ENCODE measurements around the gene DNAJC30. TPM values are rescaled to one million over a fixed set of nuclear protein-coding genes. Genes with fewer than 3 reads are reported as not detected.
A peak's percentile ranks its signal among the peaks of the same experiment; 100 is the strongest.

Gene DNAJC30
- total RNA-seq, 2 donors from 2014 or later: 6.3 to 12.9 TPM

DNA sequence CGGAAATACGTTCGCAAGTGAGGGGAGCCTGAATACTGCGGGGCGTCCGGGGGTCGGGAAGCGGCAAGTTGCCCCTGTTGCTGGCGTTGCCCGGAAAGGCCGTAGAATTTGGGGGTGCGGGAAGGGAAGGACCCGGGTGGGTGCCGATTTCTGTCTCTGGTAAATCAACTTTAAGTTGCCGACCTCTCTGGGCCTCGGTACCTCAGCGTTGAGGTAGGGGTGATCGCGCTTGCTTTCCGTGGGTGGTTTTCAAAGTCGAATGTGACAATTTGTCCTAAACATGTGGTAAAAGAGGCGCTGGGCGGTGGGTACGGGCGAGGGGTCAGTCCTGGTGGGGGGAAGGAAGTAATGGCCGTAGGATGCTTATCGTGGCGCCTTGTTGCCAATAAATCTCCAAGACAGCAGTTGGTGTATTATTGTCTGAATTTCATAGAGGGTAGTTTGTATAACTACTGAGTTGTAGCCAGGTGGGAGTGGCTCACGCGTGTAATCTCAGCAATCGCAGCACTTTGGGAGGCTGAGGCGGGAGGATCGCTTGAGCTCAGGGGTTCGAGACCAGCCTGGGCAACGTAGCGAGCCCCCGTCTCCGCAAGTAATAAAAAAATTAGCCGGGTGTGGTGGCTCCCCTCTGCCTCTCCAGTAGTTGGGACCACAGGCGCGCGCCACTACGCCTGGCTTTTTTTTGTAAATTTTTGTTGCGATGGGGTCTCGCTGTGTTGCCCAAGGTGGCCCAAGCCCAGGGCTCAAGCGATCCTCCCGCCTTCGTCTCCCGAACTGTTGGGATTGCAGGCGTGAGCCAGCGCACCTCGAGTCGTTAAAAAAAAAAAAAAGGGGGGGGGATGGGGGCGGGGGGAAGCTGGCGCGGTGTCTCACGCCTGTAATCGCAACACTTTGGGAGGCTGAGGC lies 788 bp upstream of the DNAJC30 start:
- H3K4me3 ChIP-seq: peak overlapping the region; percentile 83 to 99
- peaks cover 20% of the 10 kb centered on the region for H3K36me3 ChIP-seq
- TF ChIP-seq, protein P1, sequence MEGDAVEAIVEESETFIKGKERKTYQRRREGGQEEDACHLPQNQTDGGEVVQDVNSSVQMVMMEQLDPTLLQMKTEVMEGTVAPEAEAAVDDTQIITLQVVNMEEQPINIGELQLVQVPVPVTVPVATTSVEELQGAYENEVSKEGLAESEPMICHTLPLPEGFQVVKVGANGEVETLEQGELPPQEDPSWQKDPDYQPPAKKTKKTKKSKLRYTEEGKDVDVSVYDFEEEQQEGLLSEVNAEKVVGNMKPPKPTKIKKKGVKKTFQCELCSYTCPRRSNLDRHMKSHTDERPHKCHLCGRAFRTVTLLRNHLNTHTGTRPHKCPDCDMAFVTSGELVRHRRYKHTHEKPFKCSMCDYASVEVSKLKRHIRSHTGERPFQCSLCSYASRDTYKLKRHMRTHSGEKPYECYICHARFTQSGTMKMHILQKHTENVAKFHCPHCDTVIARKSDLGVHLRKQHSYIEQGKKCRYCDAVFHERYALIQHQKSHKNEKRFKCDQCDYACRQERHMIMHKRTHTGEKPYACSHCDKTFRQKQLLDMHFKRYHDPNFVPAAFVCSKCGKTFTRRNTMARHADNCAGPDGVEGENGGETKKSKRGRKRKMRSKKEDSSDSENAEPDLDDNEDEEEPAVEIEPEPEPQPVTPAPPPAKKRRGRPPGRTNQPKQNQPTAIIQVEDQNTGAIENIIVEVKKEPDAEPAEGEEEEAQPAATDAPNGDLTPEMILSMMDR (IDR thresholded peaks at IDR 0.05): no peak
- H3K27ac ChIP-seq: peak overlapping the region; percentile 81 to 86
- H3K9me3 ChIP-seq: no peaks in the 10 kb centered on the region
- no peaks in the 10 kb centered on the region for H3K27me3 ChIP-seq
- no peak for DNase-seq (ENCODE audit: low spot score)
- peaks cover 0 to 42% of the 10 kb centered on the region in 2 donors for H3K4me1 ChIP-seq

DNA sequence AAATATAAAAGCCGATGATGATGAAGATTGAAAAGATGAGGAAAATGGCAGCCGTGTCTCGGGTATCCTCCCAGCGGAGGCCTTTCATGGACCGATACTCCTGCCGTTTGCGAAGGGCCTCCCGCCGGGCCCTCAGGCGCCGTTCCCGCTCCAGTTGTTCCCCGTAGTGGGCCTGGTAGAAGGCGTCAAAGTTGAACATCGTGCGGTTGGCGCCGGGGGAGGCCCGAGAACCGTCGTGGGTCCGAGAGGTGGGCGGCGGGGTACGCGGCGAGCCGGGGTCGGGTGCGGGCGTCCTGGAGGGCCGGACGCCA lies 553 bp downstream of the DNAJC30 start:
- H3K27me3 ChIP-seq: no peaks in the 10 kb centered on the region
- peaks cover 0 to 47% of the 10 kb centered on the region in 2 donors for H3K4me1 ChIP-seq
- TF ChIP-seq, protein P1 (IDR thresholded peaks at IDR 0.05): no peak
- H3K9me3 ChIP-seq: no peaks in the 10 kb centered on the region
- peak overlapping the region; percentile 83 to 99 for H3K4me3 ChIP-seq
- no peak for DNase-seq (ENCODE audit: low spot score)
- peaks cover 17% of the 10 kb centered on the region for H3K36me3 ChIP-seq
- H3K27ac ChIP-seq: peak overlapping the region; percentile 81 to 86

DNA sequence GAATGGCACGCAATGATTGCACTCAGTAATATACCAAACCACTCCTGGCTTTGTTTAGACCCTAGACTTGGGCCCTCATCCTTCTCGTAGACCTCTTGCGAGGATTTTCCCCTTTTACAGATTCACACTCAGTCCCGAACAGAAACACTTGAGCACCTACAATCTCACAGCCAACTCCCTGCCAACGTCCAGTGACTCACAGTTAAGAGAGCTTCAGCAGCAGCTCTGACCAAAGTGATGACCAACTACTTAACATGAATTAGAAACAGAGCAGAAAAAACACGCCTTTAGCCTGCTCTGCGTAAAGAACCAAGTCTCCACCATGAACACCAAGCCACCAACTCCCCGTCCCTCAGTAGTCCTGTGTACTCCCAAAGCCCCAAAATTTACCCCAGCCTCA lies 2.2 kb downstream of the DNAJC30 start:
- TF ChIP-seq, protein P1 (IDR thresholded peaks at IDR 0.05): no peak
- Histone ChIP-seq H3K9me3 (no peaks in the 10 kb centered on the region), H3K27me3 (no peaks in the 10 kb centered on the region), H3K36me3 (peaks cover 6% of the 10 kb centered on the region), H3K27ac (peak overlapping the region; percentile 27 to 86), H3K4me1 (peaks cover 0 to 47% of the 10 kb centered on the region in 2 donors), H3K4me3 (no peak overlapping the region)
- DNase-seq (ENCODE audit: low spot score): no peak

DNA sequence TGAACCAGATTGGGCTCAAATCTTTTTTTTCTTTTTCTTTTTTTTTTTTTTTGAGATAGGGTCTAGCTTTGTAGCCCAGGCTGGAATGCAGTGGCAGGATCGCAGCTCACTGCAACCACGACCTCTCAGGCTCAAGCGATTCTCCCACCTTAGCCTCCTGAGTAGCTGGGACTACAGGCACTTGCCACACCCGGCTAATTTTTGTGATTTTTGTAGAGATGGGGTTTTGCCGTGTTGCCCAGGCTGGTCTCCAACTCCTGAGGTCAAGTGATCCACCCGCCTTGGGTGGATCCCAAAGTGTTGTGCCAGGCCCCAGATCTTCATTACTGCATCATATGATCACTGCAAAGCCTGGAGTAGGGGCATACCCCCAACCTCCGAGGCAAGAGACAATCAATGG lies 2.8 kb downstream of the DNAJC30 start:
- no peak for DNase-seq (ENCODE audit: low spot score)
- no peak overlapping the region for H3K27ac ChIP-seq
- no peak overlapping the region for H3K4me3 ChIP-seq
- H3K36me3 ChIP-seq: peaks cover 6% of the 10 kb centered on the region
- H3K4me1 ChIP-seq: peaks cover 0 to 47% of the 10 kb centered on the region in 2 donors
- no peaks in the 10 kb centered on the region for H3K27me3 ChIP-seq
- TF ChIP-seq, protein P1 (IDR thresholded peaks at IDR 0.05): no peak
- no peaks in the 10 kb centered on the region for H3K9me3 ChIP-seq

DNA sequence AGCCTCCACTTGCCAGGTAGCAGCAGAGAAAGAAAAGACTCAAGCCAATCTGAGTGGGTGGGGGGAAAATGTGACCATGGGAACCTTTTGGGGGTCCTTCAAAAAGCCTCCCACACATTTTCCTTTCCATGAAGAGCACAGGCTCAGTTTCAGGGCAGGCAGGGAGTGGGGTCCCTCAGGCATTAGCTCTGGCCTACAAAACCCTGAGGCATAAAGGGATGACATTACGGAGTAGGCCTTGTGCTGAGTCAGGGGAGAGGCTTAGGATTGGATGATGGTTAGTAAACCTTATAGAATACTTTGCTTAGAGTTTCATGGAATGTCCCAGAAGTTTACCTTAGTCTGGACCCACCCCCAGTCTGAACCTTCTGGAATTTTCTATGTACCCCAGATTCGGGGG lies 3.5 kb downstream of the DNAJC30 start:
- no peak overlapping the region for H3K4me3 ChIP-seq
- no peaks in the 10 kb centered on the region for H3K27me3 ChIP-seq
- H3K9me3 ChIP-seq: no peaks in the 10 kb centered on the region
- TF ChIP-seq, protein P1 (IDR thresholded peaks at IDR 0.05): no peak
- peaks cover 0 to 47% of the 10 kb centered on the region in 2 donors for H3K4me1 ChIP-seq
- H3K27ac ChIP-seq: peak overlapping the region in 1 of 2 donors; percentile 42
- peaks cover 6% of the 10 kb centered on the region for H3K36me3 ChIP-seq
- no peak for DNase-seq (ENCODE audit: low spot score)

All from right atrium auricular region (tissue), 2 donors.